ENCODE data around the gene CCZ1. TPM values are rescaled to one million over a fixed set of nuclear protein-coding genes. Genes with fewer than 3 reads are reported as not detected.
"Not testable (repeated sequence)": the region's sequence is repeated elsewhere in the genome, so short reads cannot be mapped to it uniquely, and the experiment has no call there.

The CCZ1 gene
- total RNA-seq (2021; fragmentation: NEBNext Ultra II Directional; extraction: Animal tissue kit (Norgen Biotek cat#: 25700)) = 150 and 163 TPM in 2 replicates
- 33.6 and 56.3 TPM in 2 replicates for polyA plus RNA-seq (2011; rRNA removed)
- polyA plus RNA-seq (2011; cell fraction: cytosol; rRNA removed) = 72.4 TPM
- polyA plus RNA-seq (2011; cell fraction: nucleus; rRNA removed) = 30.0 TPM
- 82.1 to 170 TPM (median 86.8 TPM) in 4 replicates for polyA plus RNA-seq (2012, experiment 1 of 2)
- 25.3 TPM for polyA plus RNA-seq (2012, experiment 2 of 2)
- polyA plus RNA-seq (2013, experiment 1 of 2) = 94.4 TPM
- polyA plus RNA-seq (2013, experiment 2 of 2) = 96.6 TPM
- polyA minus RNA-seq (2011; rRNA and poly(A)+ RNA removed) = 35.8 and 37.8 TPM in 2 replicates
- 23.5 TPM for polyA minus RNA-seq (2011; cell fraction: cytosol; rRNA and poly(A)+ RNA removed)
- polyA minus RNA-seq (2011; cell fraction: nucleus; rRNA and poly(A)+ RNA removed) = 27.3 TPM
- long read RNA-seq, experiment 1, transcript CCZ1-203 (4 exons, 2,867 nt) = minor isoform, 5 of 153 reads
- long read RNA-seq, experiment 1, transcript CCZ1-201 (15 exons, 1,802 nt) = major isoform, 42 of 153 reads
- long read RNA-seq, experiment 1, partial matches to known transcripts = 63 of 153 reads
- long read RNA-seq, experiment 1, other reads (novel, unspliced or antisense) = 43 of 153 reads
- long read RNA-seq, experiment 2, transcript CCZ1-201 (15 exons, 1,802 nt) = major isoform, 17 of 25 reads
- long read RNA-seq, experiment 2, partial matches to known transcripts = 3 of 25 reads
- long read RNA-seq, experiment 2, other reads (novel, unspliced or antisense) = 5 of 25 reads

GRCh38 chr7:5898480-5899224 is at the start of gene CCZ1:
Gene CCZ1, plus strand, starts transcription at chr7:5898733. Its CDS starts 67 bp downstream, at chr7:5898800.
- not testable (repeated sequence) for H2AFZ ChIP-seq (ENCODE audit: low read length)
- 4% methylated on average over 16 of the region's 64 CpGs; no CpG with 5 or more reads in 1 of the 2 experiments for whole genome bisulfite sequencing, 2 experiments (ENCODE audit: extremely low coverage in 1 of 2, insufficient coverage in 1 of 2, insufficient read length in 1 of 2, insufficient replicate concordance in 2 of 2, low coverage in 1 of 2, low lambda C conversion rate in 2 of 2, missing lambda C conversion rate in 1 of 2)

More at GRCh38 chr7:5898480-5899224, at the start of gene CCZ1:
- H3K14ac ChIP-seq (ENCODE audit: insufficient read length); H3K9me3 ChIP-seq (ENCODE audit: insufficient read depth in 2 of 2, low read depth in 1 of 2, low read length in 1 of 2); H2BK120ac ChIP-seq (replicated peaks; ENCODE audit: low read depth, low read length); H3K23ac ChIP-seq (ENCODE audit: insufficient read length); H3K36me3 ChIP-seq (ENCODE audit: control insufficient read depth in 2 of 4, insufficient read depth in 4 of 4, low read length in 3 of 4); H3K79me1 ChIP-seq (ENCODE audit: low read depth, low read length); CTCF ChIA-PET (ENCODE audit: partially characterized antibody); H2BK20ac ChIP-seq (ENCODE audit: low read length); H2BK5ac ChIP-seq (ENCODE audit: low read depth, low read length); H4K8ac ChIP-seq (ENCODE audit: extremely low read depth, insufficient read depth, low read length); H3K27me3 ChIP-seq (replicated peaks in 1 of 4; ENCODE audit: control insufficient read depth in 3 of 4, extremely low read depth in 1 of 4, insufficient read depth in 3 of 4, low read length in 3 of 4); H3K79me2 ChIP-seq (ENCODE audit: control insufficient read depth in 1 of 2, insufficient read depth in 2 of 2, low read length in 2 of 2); H2BK15ac ChIP-seq (ENCODE audit: low read length); POLR2A ChIA-PET (ENCODE audit: partially characterized antibody); H2AK5ac ChIP-seq (ENCODE audit: low read depth, low read length); H3K18ac ChIP-seq (ENCODE audit: extremely low read depth, low read length); H3K56ac ChIP-seq (replicated peaks; ENCODE audit: insufficient read length, low read depth, low read length); H3K27ac ChIP-seq (ENCODE audit: low read depth, low read length); H4K91ac ChIP-seq (replicated peaks; ENCODE audit: insufficient read length, low read length); H3K4me2 ChIP-seq (ENCODE audit: insufficient read depth in 1 of 2, low read depth in 2 of 2, low read length in 2 of 2); H3K4ac ChIP-seq (replicated peaks; ENCODE audit: insufficient read length, low read depth, low read length); H3K4me1 ChIP-seq (replicated peaks in 1 of 4; ENCODE audit: control insufficient read depth in 3 of 4, insufficient read depth in 4 of 4, low read length in 3 of 4); H3K23me2 ChIP-seq (ENCODE audit: low read depth, low read length); FAIRE-seq; H3K9ac ChIP-seq (replicated peaks in 1 of 4; ENCODE audit: extremely low read depth in 1 of 4, low read depth in 3 of 4, low read length in 3 of 4); H4K20me1 ChIP-seq (replicated peaks in 1 of 2; ENCODE audit: control insufficient read depth in 1 of 2, insufficient read depth in 2 of 2, low read length in 2 of 2); H2BK12ac ChIP-seq (ENCODE audit: low read depth, low read length); H4K5ac ChIP-seq (ENCODE audit: insufficient read length, low read depth, low read length): not testable (repeated sequence)
- H3K4me3 ChIP-seq (ENCODE audit: extremely low read depth in 1 of 4, insufficient read depth in 2 of 4, low read depth in 3 of 4, low read length in 4 of 4) = peak within 1 kb of the TSS in 3 of 4 experiments; percentile 12 to 52 (median 35); a peak in 4 of 8 replicates
- DNase-seq (ENCODE audit: low read depth in 1 of 2, low spot score in 2 of 2) = peak; percentile 5 to 75

Data from H1 (cell line).